Measurements from ENCODE around the gene PTPRE.
"Not testable (repeated sequence)": the region's sequence is repeated elsewhere in the genome, so short reads cannot be mapped to it uniquely, and the experiment has no call there.

Gene PTPRE

GRCh38 chr10:128084364-128084763 is 177.5 kb downstream of the PTPRE start:
- in situ Hi-C loops (cut with HindIII; ENCODE audit: low sequenced_read_pairs): no loop called here

GRCh38 chr10:128084991-128085390 is 178.1 kb downstream of the PTPRE start:
- in situ Hi-C loops (cut with HindIII; ENCODE audit: low sequenced_read_pairs): no loop called here

GRCh38 chr10:128086003-128086863 is 179.3 kb downstream of the PTPRE start:
- in situ Hi-C loops (cut with HindIII; ENCODE audit: low sequenced_read_pairs): no loop called here

GRCh38 chr10:128087146-128087883 is 180.4 kb downstream of the PTPRE start:
- in situ Hi-C loops (cut with HindIII; ENCODE audit: low sequenced_read_pairs): no loop called here

- in situ Hi-C loops (cut with HindIII; ENCODE audit: low sequenced_read_pairs): no loop called here
These were observed 181.2 kb downstream of the PTPRE start for GRCh38 chr10:128087884-128088709.

- in situ Hi-C loops (cut with HindIII; ENCODE audit: low sequenced_read_pairs): no loop called here
These were observed 184.8 kb downstream of the PTPRE start for GRCh38 chr10:128091636-128092210.

- in situ Hi-C loops (cut with HindIII; ENCODE audit: low sequenced_read_pairs): no loop called here
These were observed 185.6 kb downstream of the PTPRE start for GRCh38 chr10:128092454-128092853.

- in situ Hi-C loops (cut with HindIII; ENCODE audit: low sequenced_read_pairs): not testable (repeated sequence)
These were observed 187.7 kb downstream of the PTPRE start for GRCh38 chr10:128094596-128094995.

GRCh38 chr10:128095027-128095752 is 188.3 kb downstream of the PTPRE start:
- in situ Hi-C loops (cut with HindIII; ENCODE audit: low sequenced_read_pairs): no loop called here

GRCh38 chr10:128095753-128096469 is 189.0 kb downstream of the PTPRE start:
- in situ Hi-C loops (cut with HindIII; ENCODE audit: low sequenced_read_pairs): no loop called here

GRCh38 chr10:128096486-128097199 is 189.7 kb downstream of the PTPRE start:
- in situ Hi-C loops (cut with HindIII; ENCODE audit: low sequenced_read_pairs): no loop called here

- in situ Hi-C loops (cut with HindIII; ENCODE audit: low sequenced_read_pairs): no loop called here
These were observed 190.9 kb downstream of the PTPRE start for GRCh38 chr10:128097783-128098182.

- in situ Hi-C loops (cut with HindIII; ENCODE audit: low sequenced_read_pairs): no loop called here
These were observed 191.7 kb downstream of the PTPRE start for GRCh38 chr10:128098631-128099030.

- in situ Hi-C loops (cut with HindIII; ENCODE audit: low sequenced_read_pairs): no loop called here
These were observed 193.0 kb downstream of the PTPRE start for GRCh38 chr10:128099901-128100300.

- in situ Hi-C loops (cut with HindIII; ENCODE audit: low sequenced_read_pairs): no loop called here
These were observed 195.0 kb downstream of the PTPRE start for GRCh38 chr10:128101901-128102300.

GRCh38 chr10:128102480-128103228 is 195.8 kb downstream of the PTPRE start:
- in situ Hi-C loops (cut with HindIII; ENCODE audit: low sequenced_read_pairs): no loop called here

GRCh38 chr10:128103229-128103714 is 196.4 kb downstream of the PTPRE start:
- in situ Hi-C loops (cut with HindIII; ENCODE audit: low sequenced_read_pairs): no loop called here

GRCh38 chr10:128105383-128105782 is 198.5 kb downstream of the PTPRE start:
- in situ Hi-C loops (cut with HindIII; ENCODE audit: low sequenced_read_pairs): no loop called here
